PC-9 (cell line): Measurements from ENCODE around the gene IFNA1. TPM values are rescaled to one million over a fixed set of nuclear protein-coding genes. Genes with fewer than 3 reads are reported as not detected.

Source experiments
- BruUV-seq: library from RNA; stranded (reverse); fragments of 400-500 nt; replicated peaks from 2 replicates; lab custom pipeline; 2021; lab: Mats Ljungman, UMichigan
- CTCF ChIA-PET: fragments of 300-600 bp; sonication (Branson Sonifier 250); formaldehyde crosslinking; loops from one replicate; lab custom pipeline; 2022; ENCODE audit warnings: antibody characterized with exemption; lab: Charles Lee
- POLR2A ChIA-PET: fragments of 300-600 bp; sonication (Branson Sonifier 250); formaldehyde crosslinking; loops from one replicate; lab custom pipeline; 2022; ENCODE audit warnings: antibody characterized with exemption; ENCODE audit not compliant: unreplicated experiment; lab: Charles Lee
- DNase-seq, 2 experiments: peaks; one replicate each; pipeline versions ENCODE4 v3.0.0 to v3.0.0-alpha.2; 2015 to 2022; ENCODE audit warnings: mixed read lengths in 1 of 2
- H2AFZ ChIP-seq: fragments of 200-600 bp; sonication (generic); 2 replicates; pipeline ENCODE4 v1.8.1; 2017; ENCODE audit warnings: antibody characterized with exemption
- H3F3A ChIP-seq: fragments of 200-600 bp; sonication (generic); 2 replicates; pipeline ENCODE4 v1.8.1; 2017; ENCODE audit warnings: antibody characterized with exemption, mild to moderate bottlenecking, low read depth; ENCODE audit not compliant: insufficient read depth
- H3K27ac ChIP-seq: fragments of 200-600 bp; sonication (generic); 2 replicates; pipeline ENCODE4 v1.6.1; 2016; ENCODE audit warnings: mixed run types
- H3K27me3 ChIP-seq: fragments of 200-600 bp; sonication (generic); 2 replicates; pipeline ENCODE4 v1.6.1; 2016; ENCODE audit warnings: low read depth, mixed run types; ENCODE audit not compliant: insufficient read depth
- H3K36me3 ChIP-seq: fragments of 200-600 bp; sonication (generic); 2 replicates; pipeline ENCODE4 v1.6.1; 2016; ENCODE audit warnings: low read depth, mixed run types
- H3K4me1 ChIP-seq: fragments of 200-600 bp; sonication (generic); replicated peaks from 2 replicates; pipeline ENCODE4 v1.6.1; 2016; ENCODE audit warnings: mixed run types; ENCODE audit not compliant: insufficient read depth
- H3K4me2 ChIP-seq: fragments of 200-600 bp; sonication (generic); 2 replicates; pipeline ENCODE4 v1.6.1; 2017; ENCODE audit warnings: mixed run types
- H3K4me3 ChIP-seq: fragments of 200-600 bp; sonication (generic); 2 replicates; pipeline ENCODE4 v1.6.1; 2016; ENCODE audit warnings: mixed run types
- H3K79me2 ChIP-seq: fragments of 200-600 bp; sonication (generic); 2 replicates; pipeline ENCODE4 v1.6.1; 2017; ENCODE audit warnings: low read depth, mixed run types
- H3K9me2 ChIP-seq: fragments of 200-600 bp; sonication (generic); 2 replicates; pipeline ENCODE4 v1.8.1; 2017; ENCODE audit warnings: mild to moderate bottlenecking; ENCODE audit not compliant: insufficient read depth
- H3K9me3 ChIP-seq: fragments of 200-600 bp; sonication (generic); 2 replicates; pipeline ENCODE4 v1.8.1; 2016; ENCODE audit warnings: low read depth; ENCODE audit not compliant: insufficient read depth
- H4K20me1 ChIP-seq: fragments of 200-600 bp; sonication (generic); 2 replicates; pipeline ENCODE4 v1.8.1; 2017; ENCODE audit not compliant: insufficient read depth
- EZH2 ChIP-seq: fragments of 200-600 bp; sonication (generic); IDR thresholded peaks from 2 replicates; pipeline ENCODE4 v1.8.0; 2017; ENCODE audit warnings: antibody characterized with exemption, low read depth
- intact Hi-C: fragments of 100-400 bp; cut with micrococcal nuclease; formaldehyde crosslinking; loops from one replicate; pipeline ENCODE4 v1.10.0; 2022; ENCODE audit not compliant: unreplicated experiment
- total RNA-seq: library from RNA; stranded (reverse); gene quantifications from 2 replicates; pipeline ENCODE4 v1.2.3, GENCODE V29; 2021
- TF ChIP-seq, protein P1 (sequence below): fragments of 200-600 bp; sonication (generic); conservative IDR thresholded peaks from 2 replicates; pipeline ENCODE4 v1.6.1; 2017; ENCODE audit warnings: mixed run types, antibody characterized with exemption, mild to moderate bottlenecking, moderate library complexity

The IFNA1 gene
- total RNA-seq, 1 experiment from 2014 or later, result not detected

DNA sequence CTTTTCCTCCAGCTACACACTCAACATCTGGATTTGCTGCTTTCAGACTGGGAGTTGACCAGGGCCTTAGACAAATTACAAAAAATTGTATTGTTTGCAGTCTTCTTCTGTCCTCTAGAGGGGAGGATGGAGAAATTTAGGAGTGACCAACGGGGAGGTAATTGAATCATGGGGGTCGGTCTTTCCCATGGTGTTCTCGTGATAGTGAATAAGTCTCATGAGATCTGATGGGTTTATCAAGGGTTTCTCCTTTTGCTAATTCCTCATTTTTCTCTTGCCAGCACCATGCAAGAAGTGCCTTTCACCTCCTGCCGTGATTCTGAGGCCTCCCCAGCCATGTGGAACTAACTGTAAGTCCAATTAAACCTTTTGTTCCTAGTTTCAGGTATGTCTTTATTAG lies 27.1 kb upstream of the IFNA1 start:
- no peaks in the 10 kb centered on the region for H3K9me2 ChIP-seq
- H2AFZ ChIP-seq, result no peak overlapping the region
- H4K20me1 ChIP-seq, result no peaks in the 10 kb centered on the region
- H3K79me2 ChIP-seq, result no peaks in the 10 kb centered on the region
- H3K36me3 ChIP-seq, result no peaks in the 10 kb centered on the region
- no peak overlapping the region for H3K4me3 ChIP-seq
- H3K9me3 ChIP-seq, result no peaks in the 10 kb centered on the region
- CTCF ChIA-PET, result no interaction called here
- H3K4me2 ChIP-seq, result no peak overlapping the region
- no peaks in the 10 kb centered on the region for H3K4me1 ChIP-seq
- H3K27ac ChIP-seq, result no peak overlapping the region
- intact Hi-C loops, result no loop called here
- no TSS peak for BruUV-seq
- no peak for DNase-seq
- TF ChIP-seq, protein P1, sequence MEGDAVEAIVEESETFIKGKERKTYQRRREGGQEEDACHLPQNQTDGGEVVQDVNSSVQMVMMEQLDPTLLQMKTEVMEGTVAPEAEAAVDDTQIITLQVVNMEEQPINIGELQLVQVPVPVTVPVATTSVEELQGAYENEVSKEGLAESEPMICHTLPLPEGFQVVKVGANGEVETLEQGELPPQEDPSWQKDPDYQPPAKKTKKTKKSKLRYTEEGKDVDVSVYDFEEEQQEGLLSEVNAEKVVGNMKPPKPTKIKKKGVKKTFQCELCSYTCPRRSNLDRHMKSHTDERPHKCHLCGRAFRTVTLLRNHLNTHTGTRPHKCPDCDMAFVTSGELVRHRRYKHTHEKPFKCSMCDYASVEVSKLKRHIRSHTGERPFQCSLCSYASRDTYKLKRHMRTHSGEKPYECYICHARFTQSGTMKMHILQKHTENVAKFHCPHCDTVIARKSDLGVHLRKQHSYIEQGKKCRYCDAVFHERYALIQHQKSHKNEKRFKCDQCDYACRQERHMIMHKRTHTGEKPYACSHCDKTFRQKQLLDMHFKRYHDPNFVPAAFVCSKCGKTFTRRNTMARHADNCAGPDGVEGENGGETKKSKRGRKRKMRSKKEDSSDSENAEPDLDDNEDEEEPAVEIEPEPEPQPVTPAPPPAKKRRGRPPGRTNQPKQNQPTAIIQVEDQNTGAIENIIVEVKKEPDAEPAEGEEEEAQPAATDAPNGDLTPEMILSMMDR, result no peak
- TF ChIP-seq EZH2, result no peak
- POLR2A ChIA-PET, result no interaction called here
- H3K27me3 ChIP-seq, result no peaks in the 10 kb centered on the region
- H3F3A ChIP-seq, result no peaks in the 10 kb centered on the region

DNA sequence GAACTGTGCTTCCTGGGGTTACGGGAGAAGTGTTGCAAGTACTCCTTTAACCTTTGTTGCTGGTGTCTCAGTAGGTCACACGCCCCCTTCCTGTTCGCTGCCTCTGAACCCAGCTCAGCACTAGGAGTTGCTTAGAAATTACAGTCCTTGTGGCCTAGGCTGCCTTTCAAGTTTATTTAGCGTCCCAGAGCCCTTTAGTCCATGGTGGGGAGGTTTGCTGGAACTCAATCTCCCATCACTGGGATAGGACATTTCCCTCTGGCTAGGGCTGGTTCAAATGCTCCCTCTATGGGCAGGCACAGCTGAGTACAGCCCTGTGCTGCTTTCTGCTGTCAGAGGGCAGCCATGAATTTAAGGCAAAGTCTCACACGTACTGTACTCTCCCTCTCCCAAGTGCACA lies 26.6 kb upstream of the IFNA1 start:
- TF ChIP-seq EZH2, result no peak
- TF ChIP-seq, protein P1, result no peak
- no TSS peak for BruUV-seq
- Histone ChIP-seq H3K36me3 (no peaks in the 10 kb centered on the region), H3K27me3 (no peaks in the 10 kb centered on the region), H3K79me2 (no peaks in the 10 kb centered on the region), H3K4me2 (no peak overlapping the region), H3F3A (no peaks in the 10 kb centered on the region), H3K9me3 (no peaks in the 10 kb centered on the region), H3K27ac (no peak overlapping the region), H3K9me2 (no peaks in the 10 kb centered on the region), H4K20me1 (no peaks in the 10 kb centered on the region), H3K4me1 (no peaks in the 10 kb centered on the region), H3K4me3 (no peak overlapping the region), H2AFZ (no peak overlapping the region)
- intact Hi-C loops, result no loop called here
- ChIA-PET POLR2A (no interaction called here), CTCF (no interaction called here)
- DNase-seq, result no peak

DNA sequence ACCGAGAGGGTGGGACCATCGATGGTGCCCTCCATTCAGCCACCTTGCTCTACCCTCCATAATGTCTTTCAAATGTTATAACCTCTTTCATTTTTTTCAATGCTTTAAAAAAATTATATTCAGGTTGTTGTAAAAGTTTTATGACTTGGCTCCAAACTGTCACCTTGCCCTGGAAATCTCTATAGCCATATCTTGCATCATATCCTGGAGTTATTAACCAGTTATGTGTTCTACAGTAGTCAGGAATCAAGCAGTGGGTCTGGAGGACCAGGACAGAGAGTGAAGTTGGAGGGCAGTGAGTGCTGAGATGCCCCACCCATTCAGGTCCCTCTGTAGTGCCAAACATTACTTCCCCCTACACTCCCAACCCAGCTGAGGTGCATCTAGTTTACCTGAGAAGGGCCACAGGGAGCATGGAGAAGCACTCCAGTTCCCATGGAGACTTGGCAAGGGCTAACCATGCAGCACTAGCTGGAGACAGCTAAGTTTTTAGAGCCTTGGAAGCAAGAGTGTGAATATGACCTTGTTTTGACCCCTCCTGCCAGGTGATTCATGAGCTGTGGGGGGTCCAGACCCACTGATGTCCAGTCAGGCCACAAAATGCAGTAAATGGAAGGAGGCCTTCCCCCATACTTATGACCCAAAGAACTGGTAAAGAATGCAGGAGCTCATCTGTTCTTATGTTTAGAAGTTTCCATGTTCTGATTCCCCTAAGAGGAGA lies 25.9 kb upstream of the IFNA1 start:
- no peaks in the 10 kb centered on the region for H4K20me1 ChIP-seq
- POLR2A ChIA-PET, result no interaction called here
- intact Hi-C loops, result no loop called here
- no peak overlapping the region for H2AFZ ChIP-seq
- no peaks in the 10 kb centered on the region for H3K36me3 ChIP-seq
- BruUV-seq, result no TSS peak
- H3K79me2 ChIP-seq, result no peaks in the 10 kb centered on the region
- no peak overlapping the region for H3K27ac ChIP-seq
- no peak overlapping the region for H3K4me3 ChIP-seq
- H3K4me1 ChIP-seq, result no peaks in the 10 kb centered on the region
- CTCF ChIA-PET, result no interaction called here
- no peaks in the 10 kb centered on the region for H3K9me3 ChIP-seq
- TF ChIP-seq, protein P1, result no peak
- no peak for TF ChIP-seq EZH2
- H3K9me2 ChIP-seq, result no peaks in the 10 kb centered on the region
- no peaks in the 10 kb centered on the region for H3F3A ChIP-seq
- no peak for DNase-seq
- no peaks in the 10 kb centered on the region for H3K27me3 ChIP-seq
- no peak overlapping the region for H3K4me2 ChIP-seq
